Measurements from ENCODE around the gene SH2D1A.
"Not testable (repeated sequence)": the region's sequence is repeated elsewhere in the genome, so short reads cannot be mapped to it uniquely, and the experiment has no call there.

The SH2D1A gene

DNA sequence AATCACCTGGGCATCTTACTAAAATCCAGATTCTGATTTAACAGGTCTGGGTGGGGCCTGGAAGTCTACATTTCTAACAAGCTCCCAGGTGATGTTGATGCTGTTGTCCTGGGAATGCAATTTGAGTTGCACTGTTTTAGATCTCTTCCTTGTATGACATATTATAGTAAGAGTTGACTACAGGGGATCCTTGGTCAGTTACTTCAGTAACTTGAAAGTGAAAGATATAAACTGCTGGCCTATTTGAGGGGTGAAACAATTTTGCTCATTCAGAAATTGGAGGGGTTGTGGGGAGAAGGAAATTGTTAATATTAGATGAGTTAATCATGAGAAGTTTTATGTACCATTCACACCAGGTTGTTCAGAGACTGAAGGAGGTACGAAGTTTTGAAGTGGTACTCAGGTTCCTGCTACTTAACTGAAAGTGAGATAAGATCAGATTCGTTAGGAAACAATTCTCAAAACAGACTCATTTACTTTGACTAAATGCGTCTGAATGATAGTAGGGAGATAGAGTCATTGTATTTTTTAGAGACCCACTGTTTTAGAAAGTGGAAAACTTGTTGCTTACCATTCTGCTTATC lies 12.5 kb downstream of the SH2D1A start:
- no peak for DNase-seq

DNA sequence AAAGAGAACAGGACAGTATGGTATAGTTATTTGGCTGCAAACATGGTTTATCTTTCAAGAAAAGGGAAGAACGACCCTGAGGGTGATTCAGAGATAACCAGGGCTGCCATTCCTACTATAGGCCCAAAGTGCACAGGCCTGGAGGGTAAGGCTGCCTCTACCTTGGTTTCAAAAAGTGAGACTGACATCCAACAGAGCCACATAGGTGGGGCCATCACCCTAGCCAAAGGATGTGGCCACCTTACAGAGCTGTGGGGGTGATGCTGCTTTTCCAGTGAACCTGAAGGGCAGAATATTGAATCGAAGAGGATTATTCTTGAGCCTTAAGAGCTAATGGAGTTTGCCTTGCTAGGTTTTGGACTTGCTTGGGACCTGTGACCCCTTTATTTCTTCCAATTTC lies 15.7 kb downstream of the SH2D1A start:
- no peak for DNase-seq

DNA sequence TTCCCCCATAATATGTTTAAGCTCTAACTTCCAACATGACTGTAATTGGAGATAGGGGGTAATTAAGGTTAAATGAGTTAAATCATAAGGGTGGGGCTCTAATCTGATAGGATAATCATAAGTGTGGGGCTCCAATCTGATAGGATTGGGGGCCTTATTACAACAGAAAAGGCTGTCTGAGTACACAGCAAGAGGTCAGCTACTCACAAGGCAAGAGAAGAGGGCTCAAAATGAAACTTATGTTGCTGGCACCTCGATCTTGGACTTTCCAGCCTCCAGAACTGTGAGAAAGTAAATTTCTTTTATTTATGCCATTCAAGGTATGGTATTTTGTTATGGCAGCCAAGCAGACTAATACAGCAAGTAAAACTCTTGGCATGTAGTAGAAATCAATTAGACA lies 16.4 kb downstream of the SH2D1A start:
- no peak for DNase-seq

DNA sequence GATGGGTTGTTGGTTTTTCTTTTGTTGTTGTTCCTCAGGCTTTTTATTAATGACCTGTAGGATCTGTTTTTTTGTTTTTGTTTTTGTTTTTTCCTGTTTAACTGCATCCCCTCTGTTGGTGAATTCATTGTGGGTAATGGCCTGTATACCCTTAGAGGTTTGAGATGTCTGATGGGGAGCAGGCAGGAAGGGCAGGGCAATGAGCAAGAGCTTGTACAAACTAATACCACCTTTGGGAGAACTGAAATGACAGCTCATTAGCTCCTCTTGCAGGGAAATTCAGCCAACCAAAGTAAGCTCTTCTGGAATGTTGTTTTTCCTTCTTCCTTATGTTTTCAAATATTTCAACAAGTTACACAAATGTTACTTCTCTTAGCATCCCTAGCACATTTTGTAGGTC lies 23.4 kb downstream of the SH2D1A start:
- no peak for DNase-seq

DNA sequence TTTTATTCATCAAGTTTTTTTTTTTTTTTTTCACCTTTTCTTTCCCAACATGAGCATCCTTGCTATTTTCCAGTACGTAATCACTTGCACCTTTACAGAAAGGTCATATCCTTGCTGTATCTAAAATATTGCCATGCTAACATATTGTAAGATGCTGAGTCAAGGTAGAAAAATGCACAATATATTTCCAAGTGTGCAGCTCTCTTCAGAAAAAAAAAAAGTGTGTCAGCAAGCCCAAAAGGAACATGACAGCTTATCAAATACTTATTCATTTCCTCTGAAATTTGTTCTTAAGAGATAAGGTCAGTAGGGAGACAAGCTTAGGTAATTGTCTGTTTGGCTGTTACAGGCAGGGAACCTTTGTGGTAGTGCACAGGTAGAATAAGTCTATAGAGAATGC lies 27.0 kb downstream of the SH2D1A start:
- no peak for DNase-seq

DNA sequence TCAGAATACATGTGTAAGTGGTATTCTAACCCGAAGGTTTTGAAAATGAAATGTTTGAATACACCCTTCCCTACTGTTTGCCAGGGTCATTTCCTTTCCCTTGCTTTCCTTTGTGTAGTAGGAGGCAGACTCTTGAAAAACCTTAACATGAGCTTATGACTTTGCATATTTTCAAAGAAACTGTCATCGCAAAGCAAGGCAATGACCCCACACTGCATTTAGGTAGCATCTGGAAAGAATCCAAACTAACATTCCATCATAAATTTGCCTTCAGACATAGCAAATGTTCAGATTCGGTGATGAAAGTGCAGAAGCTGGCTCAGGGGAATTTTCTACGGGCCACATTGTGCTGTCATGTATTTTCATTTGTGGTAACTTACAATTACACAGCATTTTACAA lies 32.3 kb downstream of the SH2D1A start:
- DNase-seq = no peak

DNA sequence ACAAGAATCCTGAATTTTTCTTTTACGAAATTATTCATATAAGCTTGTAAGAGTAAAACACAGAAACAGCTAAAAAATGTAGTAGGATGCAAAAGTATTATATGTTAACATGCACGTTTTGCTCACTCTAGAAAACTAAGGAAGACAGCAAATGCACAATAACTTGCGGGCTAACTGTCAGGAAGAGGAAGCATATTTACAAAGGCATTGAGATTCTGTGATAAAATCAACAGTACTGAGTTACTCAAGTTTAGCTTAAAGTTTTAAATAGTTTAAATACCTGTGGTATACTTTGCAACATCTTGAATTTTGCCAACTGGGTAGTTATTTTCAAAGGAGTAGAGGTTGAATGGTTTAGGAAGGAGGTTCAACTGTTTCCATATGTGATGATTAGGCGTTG lies 37.0 kb downstream of the SH2D1A start:
- peak; percentile 58 for DNase-seq

DNA sequence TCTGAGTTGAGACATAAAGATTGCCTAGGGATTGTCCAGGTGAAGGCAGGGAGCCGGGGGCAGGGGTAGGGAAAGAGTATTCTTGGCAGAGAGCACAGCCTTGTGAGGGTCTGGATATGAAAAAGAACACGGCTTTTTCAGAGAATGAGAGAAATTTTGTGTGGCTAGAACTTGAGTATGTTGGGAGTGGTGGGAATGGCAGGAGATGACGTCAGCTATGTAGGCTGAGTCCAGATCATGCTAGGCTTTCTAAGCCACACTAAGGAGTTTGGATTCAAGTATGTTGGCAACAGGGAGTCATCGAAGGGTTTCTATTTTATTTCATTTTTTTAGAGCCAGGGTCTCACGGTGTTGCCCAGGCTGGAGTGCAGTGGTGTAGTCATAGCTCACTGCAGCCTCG lies 40.0 kb downstream of the SH2D1A start:
- no peak for DNase-seq

DNA sequence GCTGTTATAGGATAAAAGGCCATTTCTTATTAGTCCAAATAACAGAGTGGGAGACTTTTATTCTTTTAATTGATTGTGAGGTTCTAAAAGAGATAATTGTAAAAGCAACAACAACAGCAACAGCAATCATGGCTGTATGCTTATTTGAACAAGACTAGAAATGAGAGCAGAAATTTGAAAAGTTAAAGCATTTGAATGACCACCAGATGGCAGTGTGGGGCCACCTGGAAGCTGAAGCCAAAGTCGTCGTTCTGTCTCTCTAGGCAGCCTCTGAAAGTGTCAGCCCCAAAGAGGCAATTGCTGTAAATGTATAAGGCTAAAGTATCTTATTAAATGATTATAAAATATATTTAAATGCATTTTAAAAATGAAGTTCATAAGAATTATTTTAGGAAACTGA lies 42.2 kb downstream of the SH2D1A start:
- peak; percentile 27 for DNase-seq

DNA sequence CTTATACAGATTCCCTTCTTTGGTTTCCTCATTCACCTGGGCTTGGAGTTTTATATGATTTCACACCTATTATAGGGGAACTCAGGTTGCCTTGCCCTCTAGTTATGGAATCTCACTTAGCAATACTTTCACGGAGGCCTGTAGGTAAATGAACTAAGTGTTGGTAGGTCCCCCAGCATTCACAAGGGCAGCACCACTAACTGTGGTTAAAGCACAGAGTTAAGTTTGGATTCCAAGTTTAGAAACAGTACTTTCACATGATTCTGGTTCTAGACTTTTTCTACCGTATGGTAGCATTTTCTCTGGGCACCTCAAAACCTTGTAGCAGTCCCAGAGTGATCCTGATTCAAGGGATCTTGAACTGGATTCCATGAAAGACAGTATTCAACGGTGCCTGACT lies 46.4 kb downstream of the SH2D1A start:
- no peak for DNase-seq

DNA sequence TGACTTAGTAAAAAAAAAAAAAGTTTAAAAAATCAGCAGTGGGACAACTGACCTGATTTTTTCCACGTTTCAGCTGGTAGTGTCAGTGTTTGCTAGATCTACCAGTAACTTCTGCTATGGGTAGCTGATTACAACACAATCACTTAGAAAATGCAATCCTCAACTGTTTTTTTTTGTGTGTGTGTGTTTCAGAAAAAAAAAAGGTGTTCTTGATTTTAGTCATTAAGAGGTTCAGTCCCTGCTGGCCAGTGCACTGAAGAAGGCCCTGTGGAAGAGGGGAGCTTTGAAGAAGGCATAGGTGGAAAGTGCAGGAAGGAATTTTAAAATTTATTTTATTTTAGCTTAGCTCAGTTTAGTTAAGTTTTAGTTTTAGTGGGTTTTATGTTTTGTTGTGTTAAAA lies 46.9 kb downstream of the SH2D1A start:
- DNase-seq = peak; percentile 32

DNA sequence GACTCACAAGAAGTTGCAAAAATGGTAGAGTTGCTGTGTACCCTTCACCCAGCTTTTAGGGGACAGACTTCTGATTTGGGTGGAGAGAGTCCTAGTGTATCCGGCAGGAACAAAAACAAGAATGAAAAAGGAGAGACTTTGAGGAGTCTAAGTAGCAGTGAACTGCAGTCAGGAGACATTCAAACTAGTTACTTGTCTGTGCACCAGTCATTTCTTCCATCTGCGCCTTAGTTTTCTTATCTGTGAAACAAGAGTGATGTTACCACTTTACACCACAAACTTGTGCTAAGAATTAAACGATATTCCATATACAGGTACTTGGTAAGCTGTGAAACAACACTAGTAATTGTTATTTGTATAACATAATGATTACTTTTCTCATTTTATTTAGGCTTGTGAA lies 47.3 kb downstream of the SH2D1A start:
- DNase-seq = no peak

DNA sequence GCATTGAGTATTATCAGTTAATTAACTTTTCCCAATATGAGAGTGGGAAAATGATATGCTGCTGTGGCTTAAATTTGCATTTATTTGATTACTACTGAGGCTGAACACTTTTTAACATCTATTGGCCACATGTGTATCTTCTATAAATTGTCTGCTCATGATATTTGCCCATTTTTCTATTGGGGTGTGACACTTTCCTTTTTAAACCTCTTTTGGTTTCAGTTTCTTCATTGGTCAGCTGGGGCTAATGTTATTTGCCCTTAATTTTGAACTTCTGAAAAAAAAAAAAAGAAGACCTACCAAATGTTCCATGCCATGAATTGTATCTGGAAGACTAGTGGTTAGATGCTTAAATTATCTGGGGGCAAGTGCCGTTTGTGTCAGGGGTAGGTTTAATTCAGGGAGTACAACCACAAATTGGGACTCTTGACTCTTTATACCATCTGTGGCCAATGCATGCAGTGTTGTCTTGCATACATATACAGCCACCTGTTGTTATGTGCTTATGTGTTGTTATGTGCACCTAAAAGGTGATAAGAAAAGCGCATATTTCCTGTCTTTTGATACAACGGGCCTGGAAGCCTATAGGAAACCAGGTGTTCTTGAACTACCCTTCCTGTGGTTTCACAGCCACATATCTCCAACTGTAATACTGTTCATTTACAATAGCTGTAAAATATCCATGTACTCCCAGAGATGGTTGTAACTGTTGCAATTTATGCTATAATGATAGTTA lies 49.0 kb downstream of the SH2D1A start:
- DNase-seq = no peak

DNA sequence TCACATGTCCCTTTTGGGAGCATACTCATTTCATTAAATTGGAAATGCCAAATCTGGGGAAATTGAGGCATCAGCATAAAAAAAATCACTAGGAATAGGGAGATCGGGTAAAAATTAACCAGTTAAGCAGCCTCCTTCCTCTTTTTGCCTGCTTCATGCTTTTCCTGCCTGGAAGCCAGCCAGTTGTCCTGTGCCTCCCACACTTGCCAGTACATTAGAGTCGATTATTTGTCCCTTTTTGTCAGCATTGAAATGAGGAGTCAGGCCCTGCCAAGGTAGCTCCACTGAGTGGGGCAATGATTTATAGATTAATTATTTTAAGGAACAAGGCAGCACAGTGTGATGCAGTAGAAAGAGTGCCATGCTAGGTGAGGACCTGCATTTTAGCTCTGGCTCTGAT lies 55.3 kb downstream of the SH2D1A start:
- no peak for DNase-seq

DNA sequence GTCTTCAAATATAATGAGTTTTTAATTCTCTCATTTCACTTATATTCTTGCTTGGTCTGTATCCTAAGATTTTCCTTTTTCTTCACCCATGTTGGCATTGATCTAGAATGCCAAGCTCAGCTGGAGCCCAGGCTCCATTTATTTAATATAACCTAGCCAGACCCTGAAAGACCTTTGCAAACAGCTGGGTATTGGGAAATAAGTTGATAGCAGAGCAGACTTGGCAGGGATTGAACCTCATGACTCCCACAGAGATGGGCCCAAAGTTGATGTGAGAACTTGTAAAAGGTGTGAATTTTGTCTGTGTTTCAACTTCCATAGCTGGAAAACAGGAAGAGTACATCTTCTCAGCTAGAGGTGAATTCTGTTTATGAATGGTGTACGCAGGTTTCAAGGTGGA lies 59.5 kb downstream of the SH2D1A start:
- DNase-seq = no peak

DNA sequence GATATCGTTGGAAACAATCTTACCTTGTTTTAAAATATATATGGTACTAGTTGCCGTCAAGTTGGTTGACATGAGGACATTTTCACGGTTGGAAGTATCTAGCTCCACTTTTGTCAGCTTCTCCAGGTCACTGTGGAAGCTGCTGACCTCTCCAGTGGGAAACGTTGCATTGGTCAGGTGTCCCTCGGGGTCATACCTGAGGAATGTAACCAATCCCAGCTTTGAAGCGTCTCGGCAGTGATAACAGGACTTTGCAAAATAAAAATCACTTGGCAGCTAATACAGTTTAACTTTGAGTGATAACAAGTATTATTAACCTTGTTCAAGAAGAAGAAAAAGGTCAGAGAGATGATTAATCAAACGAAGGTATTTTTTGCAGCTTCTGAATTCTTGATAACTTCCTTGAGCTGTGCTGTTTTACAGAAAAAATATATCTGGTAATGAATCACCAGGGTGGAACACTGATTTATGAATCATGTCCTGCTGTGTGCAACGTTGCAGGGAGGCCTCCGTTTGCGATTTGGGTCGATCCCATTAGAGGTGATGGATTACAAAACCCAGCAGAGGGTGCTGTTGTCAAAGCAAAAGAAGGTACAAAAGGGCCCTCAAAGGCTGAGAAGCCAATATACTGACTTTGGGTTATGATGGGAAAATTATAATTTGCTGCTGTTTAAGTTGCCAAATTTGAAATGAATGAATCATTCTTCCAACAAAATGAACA lies 60.1 kb downstream of the SH2D1A start:
- no peak for DNase-seq

DNA sequence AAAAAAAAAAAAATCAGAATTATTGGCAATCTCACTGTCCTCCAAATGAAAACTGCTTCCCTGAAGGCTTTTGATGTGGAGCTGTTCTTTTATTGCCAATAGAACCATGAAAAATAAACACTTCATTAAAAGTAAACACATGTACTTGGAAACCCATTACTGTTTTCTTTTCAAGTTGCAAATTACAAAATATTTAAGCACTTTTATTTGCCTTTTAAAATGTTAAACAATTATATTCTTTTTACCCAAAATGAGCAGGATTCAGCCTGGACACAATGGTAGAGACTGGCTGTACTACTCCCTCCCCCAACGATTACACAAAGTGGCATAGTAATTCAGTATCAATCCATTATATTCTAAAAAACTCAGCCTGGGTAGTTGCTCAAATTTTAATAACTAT lies 60.9 kb downstream of the SH2D1A start:
- DNase-seq = no peak

DNA sequence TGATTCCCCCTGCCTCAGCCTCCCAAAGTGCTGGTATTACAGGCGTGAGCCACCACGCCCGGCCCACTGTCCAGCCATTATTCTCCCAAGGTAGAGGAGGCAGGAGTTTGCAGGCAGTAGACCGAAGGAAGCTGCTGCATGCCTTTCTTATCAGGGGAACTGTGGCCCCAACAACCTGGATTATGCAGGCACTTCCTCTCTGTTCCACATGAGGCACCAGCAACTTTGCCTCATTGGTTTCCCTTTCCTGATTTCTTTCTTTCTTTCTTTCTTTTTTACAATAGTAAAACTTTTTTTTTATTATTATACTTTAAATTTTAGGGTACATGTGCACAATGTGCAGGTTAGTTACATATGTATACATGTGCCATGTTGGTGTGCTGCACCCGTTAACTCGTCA lies 62.0 kb downstream of the SH2D1A start:
- DNase-seq = not testable (repeated sequence)

DNA sequence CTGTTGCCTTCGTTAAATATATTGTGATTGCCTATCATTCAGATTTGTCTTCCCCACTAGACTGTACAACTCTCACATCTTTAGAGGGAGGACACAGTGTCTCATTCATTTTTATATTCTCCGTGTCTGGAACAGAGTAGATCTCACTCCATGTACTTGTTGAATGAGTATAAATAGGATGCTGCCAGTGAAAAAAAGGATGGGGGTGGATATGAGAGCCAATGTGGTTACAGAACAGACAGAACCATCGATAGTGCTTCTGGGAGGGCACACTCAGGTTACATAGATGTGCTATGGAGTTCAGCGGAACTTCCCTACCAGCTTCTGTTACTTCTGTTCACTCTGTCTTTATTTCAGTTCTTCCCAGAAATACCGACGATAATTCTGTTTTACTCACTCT lies 66.9 kb downstream of the SH2D1A start:
- DNase-seq = no peak

DNA sequence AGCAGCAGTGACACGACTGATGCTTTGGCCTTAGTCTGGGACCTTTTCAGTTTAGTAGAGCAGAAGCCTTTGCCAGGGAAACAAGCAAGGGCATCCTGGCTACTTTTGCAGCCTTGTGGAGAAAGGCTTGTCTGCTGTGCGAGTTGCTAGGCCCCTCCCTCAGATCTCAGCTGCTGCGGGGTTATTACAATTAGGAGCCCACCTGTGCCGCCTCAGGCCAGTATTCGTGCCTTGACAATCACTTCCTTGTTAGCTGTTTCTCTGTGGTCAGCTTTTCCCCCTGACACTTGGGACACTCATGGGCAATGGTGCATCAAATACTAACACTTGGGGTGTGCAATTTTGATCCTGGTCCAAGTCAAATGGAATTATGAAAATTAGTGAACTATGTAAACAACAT lies 67.9 kb downstream of the SH2D1A start:
- DNase-seq = no peak

DNA sequence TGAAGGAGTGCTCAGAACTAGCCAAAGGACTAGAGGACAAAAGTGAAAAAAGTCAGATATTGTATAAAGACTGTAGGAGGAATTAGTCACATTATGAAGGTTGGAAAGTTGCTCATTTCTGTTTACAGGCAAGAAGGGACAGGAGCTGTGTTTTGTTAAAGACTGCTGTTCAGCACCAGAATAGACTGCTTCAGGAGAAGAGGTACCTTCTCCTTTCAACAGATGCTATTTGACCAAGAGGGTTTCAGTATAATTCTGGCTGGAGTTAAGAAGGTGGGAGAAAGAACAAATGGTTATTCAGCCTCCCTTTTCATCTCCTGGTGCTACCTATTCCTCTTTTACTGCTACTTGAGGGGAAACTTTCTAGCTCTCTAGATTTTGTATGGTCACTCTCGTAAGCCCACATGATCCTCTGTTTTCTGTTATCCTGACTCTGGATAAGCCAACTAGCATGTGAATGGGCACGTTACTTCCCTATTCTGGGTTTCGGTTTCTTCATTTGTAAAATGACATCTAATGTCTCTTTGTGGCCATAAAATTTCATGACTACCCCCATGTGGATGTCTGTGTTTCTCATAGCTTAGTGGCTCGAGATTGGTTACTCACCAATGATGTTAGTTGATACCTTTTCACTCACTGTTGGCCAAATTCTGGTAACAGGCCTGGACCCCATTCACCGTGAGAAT lies 68.9 kb downstream of the SH2D1A start:
- no peak for DNase-seq

DNA sequence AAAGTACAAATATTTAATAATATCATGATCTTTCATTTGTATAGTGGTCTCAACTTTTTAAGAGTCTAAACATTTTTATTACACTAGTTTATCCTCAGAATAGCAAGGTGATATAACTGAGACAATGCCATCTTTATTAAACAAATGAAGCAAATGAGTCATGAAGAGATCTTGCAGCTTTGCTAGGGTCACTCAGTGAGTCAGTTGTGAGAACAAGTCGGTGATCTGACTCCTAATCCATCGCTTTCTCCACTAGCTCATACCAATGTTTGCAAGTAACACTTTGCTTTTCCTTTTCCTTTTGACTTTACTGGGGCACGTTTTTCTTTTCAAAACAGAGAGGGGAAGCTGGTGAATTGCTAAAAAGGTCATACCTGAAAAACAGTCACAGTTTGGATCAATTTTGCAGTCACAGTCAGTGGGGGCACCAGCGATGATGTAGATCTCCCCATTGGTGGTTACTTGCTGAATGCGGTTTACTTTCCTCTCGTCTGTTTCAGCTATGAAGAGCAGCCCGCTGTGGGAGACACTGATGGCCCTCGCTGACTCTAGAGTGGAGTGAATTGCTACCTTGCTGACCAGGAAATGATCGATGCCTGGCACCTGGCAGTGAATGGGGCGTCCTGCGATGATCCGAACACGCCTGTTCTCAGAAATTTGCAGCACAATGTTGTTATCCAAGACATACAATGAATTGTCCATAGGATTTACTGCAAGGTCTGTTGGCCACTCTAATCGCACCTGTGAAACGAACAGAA lies 75.7 kb downstream of the SH2D1A start:
- DNase-seq = no peak
